ENCODE measurements around the gene SLC15A1.

Gene SLC15A1

GRCh38 chr13:98752467-98753290, at the start of gene SLC15A1:
SLC15A1 (minus strand) TSS chr13:98752672; CDS start chr13:98752598, 74 bp downstream.
- Histone ChIP-seq H3K4me3 (peak within 1 kb of the TSS; percentile 8 to 49 (median 34)), H3K27ac (peak within 1 kb of the TSS in 11 of 21 experiments; percentile 10 to 79 (median 40))

- peak overlapping the region in 6 of 21 experiments; percentile 2 to 62 (median 20) for H3K27ac ChIP-seq
- no peak overlapping the region for H3K4me3 ChIP-seq
These were observed 49.4 kb upstream of the SLC15A1 start for GRCh38 chr13:98801626-98802418.

GRCh38 chr13:98800078-98800477, 47.6 kb upstream of the SLC15A1 start:
- H3K27ac ChIP-seq: no peak overlapping the region
- H3K4me3 ChIP-seq: no peak overlapping the region

GRCh38 chr13:98798849-98799645, 46.6 kb upstream of the SLC15A1 start:
- Histone ChIP-seq H3K4me3 (no peak overlapping the region), H3K27ac (no peak overlapping the region)

- H3K27ac ChIP-seq: no peak overlapping the region
- H3K4me3 ChIP-seq: no peak overlapping the region
These were observed 45.0 kb upstream of the SLC15A1 start for GRCh38 chr13:98797456-98797855.

- Histone ChIP-seq H3K27ac (no peak overlapping the region), H3K4me3 (no peak overlapping the region)
These were observed 44.3 kb upstream of the SLC15A1 start for GRCh38 chr13:98796798-98797197.

- Histone ChIP-seq H3K27ac (no peak overlapping the region), H3K4me3 (no peak overlapping the region)
These were observed 43.7 kb upstream of the SLC15A1 start for GRCh38 chr13:98796191-98796590.

- Histone ChIP-seq H3K27ac (no peak overlapping the region), H3K4me3 (no peak overlapping the region)
These were observed 42.7 kb upstream of the SLC15A1 start for GRCh38 chr13:98795220-98795619.

GRCh38 chr13:98794498-98794897, 42.0 kb upstream of the SLC15A1 start:
- no peak overlapping the region for H3K4me3 ChIP-seq
- no peak overlapping the region for H3K27ac ChIP-seq

- Histone ChIP-seq H3K27ac (no peak overlapping the region), H3K4me3 (no peak overlapping the region)
These were observed 40.5 kb upstream of the SLC15A1 start for GRCh38 chr13:98792785-98793495.

GRCh38 chr13:98792321-98792720, 39.8 kb upstream of the SLC15A1 start:
- Histone ChIP-seq H3K4me3 (no peak overlapping the region), H3K27ac (no peak overlapping the region)

GRCh38 chr13:98791611-98792010, 39.1 kb upstream of the SLC15A1 start:
- Histone ChIP-seq H3K27ac (no peak overlapping the region), H3K4me3 (no peak overlapping the region)

GRCh38 chr13:98787996-98788395, 35.5 kb upstream of the SLC15A1 start:
- Histone ChIP-seq H3K27ac (no peak overlapping the region), H3K4me3 (no peak overlapping the region)

- no peak overlapping the region for H3K27ac ChIP-seq
- no peak overlapping the region for H3K4me3 ChIP-seq
These were observed 34.7 kb upstream of the SLC15A1 start for GRCh38 chr13:98787173-98787572.

GRCh38 chr13:98786023-98786422, 33.6 kb upstream of the SLC15A1 start:
- Histone ChIP-seq H3K27ac (no peak overlapping the region), H3K4me3 (no peak overlapping the region)

GRCh38 chr13:98785405-98785804, 32.9 kb upstream of the SLC15A1 start:
- H3K27ac ChIP-seq: peak overlapping the region in 3 of 21 experiments; percentile 18 to 32 (median 20)
- H3K4me3 ChIP-seq: no peak overlapping the region

GRCh38 chr13:98784666-98785065, 32.2 kb upstream of the SLC15A1 start:
- Histone ChIP-seq H3K4me3 (no peak overlapping the region), H3K27ac (peak overlapping the region in 10 of 21 experiments; percentile 9 to 82 (median 53))

- H3K4me3 ChIP-seq: no peak overlapping the region
These were observed 31.5 kb upstream of the SLC15A1 start for GRCh38 chr13:98783856-98784478.

GRCh38 chr13:98782654-98783053, 30.2 kb upstream of the SLC15A1 start:
- Histone ChIP-seq H3K4me3 (no peak overlapping the region), H3K27ac (peak overlapping the region in 2 of 21 experiments; percentile 31 to 82)

More at GRCh38 chr13:98783856-98784478, 31.5 kb upstream of the SLC15A1 start:
- peak overlapping the region in 12 of 21 experiments; percentile 9 to 82 (median 53) for H3K27ac ChIP-seq
